ENCODE results near the gene LDAH.

The LDAH gene

DNA sequence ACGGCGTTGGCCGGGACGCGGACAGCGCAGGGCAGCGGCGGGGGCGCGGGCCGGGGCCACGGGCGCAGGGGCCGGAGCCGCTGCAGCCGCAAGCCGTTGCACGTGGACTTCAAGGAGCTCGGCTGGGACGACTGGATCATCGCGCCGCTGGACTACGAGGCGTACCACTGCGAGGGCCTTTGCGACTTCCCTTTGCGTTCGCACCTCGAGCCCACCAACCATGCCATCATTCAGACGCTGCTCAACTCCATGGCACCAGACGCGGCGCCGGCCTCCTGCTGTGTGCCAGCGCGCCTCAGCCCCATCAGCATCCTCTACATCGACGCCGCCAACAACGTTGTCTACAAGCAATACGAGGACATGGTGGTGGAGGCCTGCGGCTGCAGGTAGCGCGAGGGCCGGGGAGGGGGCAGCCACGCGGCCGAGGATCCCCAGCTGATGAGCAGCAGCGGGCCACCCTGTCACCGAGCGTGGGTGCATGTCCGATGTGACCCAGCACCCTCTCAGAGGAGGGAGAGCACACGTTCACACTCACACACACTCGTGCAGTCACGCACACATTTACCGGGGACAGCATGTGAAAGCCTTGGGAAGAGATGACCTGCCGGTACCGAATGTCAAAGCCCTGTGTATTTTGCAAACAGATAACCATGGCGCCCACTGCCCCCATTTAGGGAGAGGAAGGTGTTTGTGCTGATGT is 151.7 kb downstream of the LDAH start:
- TF ChIP-seq, protein P1, sequence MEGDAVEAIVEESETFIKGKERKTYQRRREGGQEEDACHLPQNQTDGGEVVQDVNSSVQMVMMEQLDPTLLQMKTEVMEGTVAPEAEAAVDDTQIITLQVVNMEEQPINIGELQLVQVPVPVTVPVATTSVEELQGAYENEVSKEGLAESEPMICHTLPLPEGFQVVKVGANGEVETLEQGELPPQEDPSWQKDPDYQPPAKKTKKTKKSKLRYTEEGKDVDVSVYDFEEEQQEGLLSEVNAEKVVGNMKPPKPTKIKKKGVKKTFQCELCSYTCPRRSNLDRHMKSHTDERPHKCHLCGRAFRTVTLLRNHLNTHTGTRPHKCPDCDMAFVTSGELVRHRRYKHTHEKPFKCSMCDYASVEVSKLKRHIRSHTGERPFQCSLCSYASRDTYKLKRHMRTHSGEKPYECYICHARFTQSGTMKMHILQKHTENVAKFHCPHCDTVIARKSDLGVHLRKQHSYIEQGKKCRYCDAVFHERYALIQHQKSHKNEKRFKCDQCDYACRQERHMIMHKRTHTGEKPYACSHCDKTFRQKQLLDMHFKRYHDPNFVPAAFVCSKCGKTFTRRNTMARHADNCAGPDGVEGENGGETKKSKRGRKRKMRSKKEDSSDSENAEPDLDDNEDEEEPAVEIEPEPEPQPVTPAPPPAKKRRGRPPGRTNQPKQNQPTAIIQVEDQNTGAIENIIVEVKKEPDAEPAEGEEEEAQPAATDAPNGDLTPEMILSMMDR (IDR thresholded peaks at IDR 0.05) = no peak
- Histone ChIP-seq H3K27me3 (ENCODE audit: control insufficient read depth, insufficient read depth, low read length) (peaks cover 10% of the 10 kb centered on the region), H3K4me2 (ENCODE audit: low read length) (no peak overlapping the region), H3K9me3 (ENCODE audit: control insufficient read depth, low read length) (no peaks in the 10 kb centered on the region), H3K27ac (no peak overlapping the region), H3K79me2 (no peaks in the 10 kb centered on the region), H3K4me3 (ENCODE audit: low read depth, low read length) (no peak overlapping the region), H3K4me1 (peaks cover 3% of the 10 kb centered on the region), H3K9ac (no peak overlapping the region), H2AFZ (no peak overlapping the region), H3K36me3 (ENCODE audit: control insufficient read depth, insufficient read depth, low read length) (no peaks in the 10 kb centered on the region)

- TF ChIP-seq, protein P1 (IDR thresholded peaks at IDR 0.05) = no peak
- peaks cover 3% of the 10 kb centered on the region for H3K4me1 ChIP-seq
- H3K4me2 ChIP-seq (ENCODE audit: low read length) = no peak overlapping the region
- H3K27me3 ChIP-seq (ENCODE audit: control insufficient read depth, insufficient read depth, low read length) = peaks cover 10% of the 10 kb centered on the region
- H2AFZ ChIP-seq = peak overlapping the region; percentile 7
- H3K9me3 ChIP-seq (ENCODE audit: control insufficient read depth, low read length) = no peaks in the 10 kb centered on the region
- no peak overlapping the region for H3K27ac ChIP-seq
- no peaks in the 10 kb centered on the region for H3K79me2 ChIP-seq
- H3K4me3 ChIP-seq (ENCODE audit: low read depth, low read length) = no peak overlapping the region
- H3K36me3 ChIP-seq (ENCODE audit: control insufficient read depth, insufficient read depth, low read length) = no peaks in the 10 kb centered on the region
- H3K9ac ChIP-seq = no peak overlapping the region
Observed at GRCh38 chr2:20670315-20671035, 152.4 kb downstream of the LDAH start.

GRCh38 chr2:20669562-20670314 is 153.2 kb downstream of the LDAH start:
- H2AFZ ChIP-seq = peak overlapping the region; percentile 7
- H3K4me3 ChIP-seq (ENCODE audit: low read depth, low read length) = no peak overlapping the region

GRCh38 chr2:20668871-20669475 is 153.9 kb downstream of the LDAH start:
- Histone ChIP-seq H3K79me2 (no peaks in the 10 kb centered on the region), H3K27me3 (ENCODE audit: control insufficient read depth, insufficient read depth, low read length) (peaks cover 10% of the 10 kb centered on the region), H2AFZ (no peak overlapping the region), H3K36me3 (ENCODE audit: control insufficient read depth, insufficient read depth, low read length) (no peaks in the 10 kb centered on the region), H3K4me2 (ENCODE audit: low read length) (no peak overlapping the region), H3K9ac (no peak overlapping the region), H3K4me3 (ENCODE audit: low read depth, low read length) (no peak overlapping the region), H3K9me3 (ENCODE audit: control insufficient read depth, low read length) (no peaks in the 10 kb centered on the region), H3K4me1 (peaks cover 3% of the 10 kb centered on the region), H3K27ac (no peak overlapping the region)
- TF ChIP-seq, protein P1 (IDR thresholded peaks at IDR 0.05) = no peak

More at GRCh38 chr2:20669562-20670314, 153.2 kb downstream of the LDAH start:
- Histone ChIP-seq H3K9me3 (ENCODE audit: control insufficient read depth, low read length) (no peaks in the 10 kb centered on the region), H3K4me2 (ENCODE audit: low read length) (no peak overlapping the region), H3K36me3 (ENCODE audit: control insufficient read depth, insufficient read depth, low read length) (no peaks in the 10 kb centered on the region), H3K27ac (no peak overlapping the region), H3K9ac (no peak overlapping the region), H3K4me1 (peaks cover 3% of the 10 kb centered on the region), H3K27me3 (ENCODE audit: control insufficient read depth, insufficient read depth, low read length) (peaks cover 10% of the 10 kb centered on the region), H3K79me2 (no peaks in the 10 kb centered on the region)
- TF ChIP-seq, protein P1 (IDR thresholded peaks at IDR 0.05) = no peak

Measured in parathyroid adenoma (tissue), 2 donors.